HG02970 (cell line): Measurements from ENCODE around the gene ADH1B.
"Not testable (repeated sequence)": the region's sequence is repeated elsewhere in the genome, so short reads cannot be mapped to it uniquely, and the experiment has no call there.

Experiments used
- ATAC-seq: cut with Tn5 transposase; IDR thresholded peaks from one replicate; pipeline ENCODE4 v1.9.1; 2021; ENCODE audit warnings: mild to moderate bottlenecking, moderate library complexity, moderate number of reproducible peaks; ENCODE audit not compliant: unreplicated experiment, low FRiP score

Gene ADH1B

DNA sequence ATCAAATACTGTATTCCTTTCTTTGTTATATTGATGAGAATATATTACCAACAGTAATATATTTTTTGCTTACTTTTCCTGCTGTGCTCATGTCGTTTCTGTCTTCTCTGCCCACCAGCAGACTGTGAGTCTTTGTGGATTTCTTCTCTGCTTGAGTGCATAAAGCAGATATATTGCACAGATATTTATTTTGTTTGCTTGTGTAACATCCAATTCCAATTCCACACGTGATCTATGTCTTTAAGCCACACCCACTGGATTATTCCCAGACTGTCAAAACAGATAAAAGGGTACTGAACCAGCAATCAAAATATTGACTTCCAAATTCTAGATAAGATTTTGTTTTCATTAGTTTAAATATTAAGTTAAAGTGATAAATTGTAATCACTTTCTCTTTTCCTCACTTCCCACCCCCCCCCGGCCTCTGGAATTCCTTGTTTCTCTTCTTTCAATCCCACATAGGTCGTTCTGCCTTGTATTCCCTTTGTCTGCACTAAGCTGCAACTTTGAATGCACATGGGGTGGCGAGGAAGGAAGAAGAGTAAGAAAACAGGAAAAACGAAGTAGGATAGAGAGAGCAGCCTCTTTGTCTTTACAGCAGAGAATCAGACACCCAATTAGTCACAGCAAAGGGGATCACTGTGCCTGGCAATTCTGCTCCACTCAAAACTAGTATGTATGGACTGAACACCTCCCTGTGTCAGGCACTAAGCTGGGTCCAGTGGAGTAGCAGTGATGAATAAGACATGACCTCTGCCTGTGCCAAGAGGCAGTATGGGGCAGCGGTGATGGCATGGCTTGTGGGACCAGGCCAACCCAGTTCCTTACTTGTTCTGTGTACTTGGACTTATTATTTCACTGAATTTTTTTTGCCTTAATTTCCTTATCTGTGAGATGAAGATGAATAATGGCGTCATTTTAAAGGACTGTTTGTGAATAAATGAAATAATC lies at the start of gene ADH1B:
ADH1B (minus strand) TSS at position 161 of the 951 bp plus-strand sequence; CDS start at position 91, 70 bp downstream.
- no peak for ATAC-seq

DNA sequence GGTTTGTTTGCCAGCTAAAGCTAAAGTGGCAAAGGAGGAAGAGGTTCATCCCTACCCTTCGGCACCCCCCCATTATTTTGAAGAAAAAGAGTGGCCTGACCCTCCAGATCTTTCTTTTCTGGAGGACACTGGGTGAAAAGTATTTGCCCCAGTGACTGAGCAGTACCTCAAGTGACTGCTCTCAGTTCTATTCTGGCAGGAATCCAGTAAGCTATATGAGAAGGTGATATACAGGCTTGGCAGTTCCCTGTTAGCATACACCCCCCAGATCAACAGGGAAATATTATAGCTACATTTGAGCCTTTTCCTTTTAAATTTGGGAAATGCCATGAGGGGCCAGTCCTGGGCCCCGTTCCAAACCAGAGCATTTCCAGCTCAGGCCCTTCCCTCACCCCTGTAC lies 46.6 kb upstream of the ADH1B start:
- ATAC-seq: not testable (repeated sequence)

DNA sequence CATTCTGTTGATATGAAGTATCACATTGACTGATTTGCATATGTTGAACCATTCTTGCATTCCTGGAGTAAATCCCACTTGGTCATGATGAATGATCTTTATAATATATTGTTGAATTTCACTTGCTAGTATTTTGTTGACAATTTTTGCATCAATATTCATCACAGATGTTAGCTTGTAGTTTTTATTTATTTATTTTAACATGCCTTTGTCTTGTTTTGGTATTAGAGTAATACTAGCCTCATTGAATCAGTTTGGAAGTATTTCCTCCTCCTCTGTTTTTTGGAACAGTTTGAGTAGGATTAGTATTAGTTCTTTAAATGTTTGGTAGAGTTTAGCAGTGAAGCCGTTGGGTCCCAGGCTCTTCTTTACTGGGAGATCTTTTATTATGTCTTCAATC lies 45.3 kb upstream of the ADH1B start:
- no peak for ATAC-seq

DNA sequence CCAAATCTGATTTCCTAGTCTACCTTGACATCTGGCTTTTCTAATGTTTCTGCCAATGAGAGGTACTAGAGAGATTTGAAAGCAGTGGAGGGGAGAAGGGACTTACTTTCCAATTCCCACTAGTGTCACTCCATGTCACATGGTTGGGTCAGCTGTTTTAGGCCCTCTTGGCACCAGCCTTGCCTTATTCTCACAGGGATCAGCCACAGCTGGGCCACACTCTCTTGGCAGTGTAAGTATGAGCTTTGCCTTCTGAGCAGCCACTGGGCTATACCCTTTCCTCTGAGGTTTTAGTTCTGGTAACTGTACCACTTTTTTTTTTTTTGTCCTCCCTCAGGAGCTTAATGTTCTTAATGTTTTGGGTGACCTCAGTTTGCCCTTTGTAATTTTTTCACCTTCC lies 41.6 kb upstream of the ADH1B start:
- no peak for ATAC-seq

DNA sequence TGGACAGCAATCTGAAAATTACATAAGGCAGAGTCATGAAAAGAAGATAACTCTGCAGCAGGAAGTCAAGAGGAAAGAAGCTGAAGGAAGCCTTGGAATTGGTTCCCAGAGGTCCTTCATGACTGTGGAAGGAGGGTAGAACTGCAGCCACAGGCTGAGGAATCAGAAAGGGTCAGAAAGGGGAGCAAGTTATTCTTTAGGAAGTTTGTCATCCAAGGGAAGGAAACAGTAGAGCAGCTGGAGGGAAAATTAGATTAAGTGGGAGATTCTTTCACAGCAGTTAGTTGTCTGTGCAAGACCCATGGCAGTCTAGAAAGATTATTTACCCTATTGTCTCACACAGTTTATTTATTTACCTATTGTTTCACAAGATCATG lies 40.7 kb upstream of the ADH1B start:
- no peak for ATAC-seq

DNA sequence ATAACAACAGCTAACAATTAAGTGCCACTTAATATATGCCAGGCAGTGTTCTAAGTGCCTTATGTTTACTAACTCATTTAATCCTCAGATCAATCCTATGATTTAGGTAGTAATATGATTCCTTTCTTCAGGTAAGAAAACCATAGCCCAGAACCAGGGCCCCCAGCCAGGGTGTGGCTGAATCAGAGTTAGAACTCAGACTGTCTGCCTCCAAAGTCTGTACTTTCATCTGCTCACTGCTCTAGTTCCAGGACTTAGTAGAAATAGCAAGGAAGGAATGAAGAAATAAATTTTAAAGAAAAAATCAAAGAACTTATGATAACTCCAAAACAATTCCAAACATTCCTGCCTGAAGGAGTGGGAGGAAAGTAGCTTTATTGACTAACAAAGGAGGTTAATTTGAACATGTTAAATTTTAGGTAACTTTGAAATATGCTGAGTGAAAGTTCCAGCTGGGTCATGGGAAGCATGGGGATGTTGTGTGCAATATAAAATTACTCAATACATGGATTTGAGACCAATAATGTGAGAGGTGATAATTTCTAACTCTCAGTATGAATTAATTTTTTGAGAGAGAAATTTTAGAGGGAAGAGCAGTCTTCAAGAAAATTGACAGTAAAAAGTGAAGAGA lies 40.2 kb upstream of the ADH1B start:
- ATAC-seq: no peak

DNA sequence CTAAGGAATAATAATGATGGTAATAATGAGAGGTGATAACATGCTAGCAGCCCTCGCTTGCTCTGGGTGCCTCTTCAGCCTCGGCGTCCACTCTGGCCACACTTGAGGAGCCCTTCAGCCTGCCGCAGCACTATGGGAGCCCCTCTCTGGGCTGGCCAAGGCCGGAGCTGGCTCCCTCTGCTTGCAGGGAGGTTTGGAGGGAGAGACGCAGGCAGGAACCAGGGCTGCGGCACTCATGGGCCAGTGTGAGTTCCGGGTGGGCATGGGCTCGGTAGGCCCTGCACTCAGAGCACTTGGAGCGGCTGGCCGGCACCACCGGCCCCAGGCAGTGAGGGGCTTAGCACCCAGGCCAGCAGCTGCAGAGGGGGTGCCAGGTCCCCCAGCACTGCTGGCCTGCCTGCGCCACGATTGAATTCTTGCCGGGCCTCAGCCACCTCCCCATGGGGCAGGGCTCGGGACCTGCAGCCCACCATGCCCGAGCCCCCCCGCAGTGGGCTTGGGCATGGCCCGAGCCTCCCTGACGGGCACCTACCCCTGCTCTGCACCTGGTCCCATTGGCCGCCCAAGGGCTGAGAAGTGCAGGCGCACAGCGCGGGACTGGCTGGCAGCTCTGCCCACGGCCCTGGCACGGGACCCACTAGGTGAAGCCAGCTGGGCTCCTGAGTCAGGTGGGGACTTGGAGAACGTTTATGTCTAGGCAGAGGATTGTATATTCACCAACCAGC lies 38.4 kb upstream of the ADH1B start:
- ATAC-seq: no peak

DNA sequence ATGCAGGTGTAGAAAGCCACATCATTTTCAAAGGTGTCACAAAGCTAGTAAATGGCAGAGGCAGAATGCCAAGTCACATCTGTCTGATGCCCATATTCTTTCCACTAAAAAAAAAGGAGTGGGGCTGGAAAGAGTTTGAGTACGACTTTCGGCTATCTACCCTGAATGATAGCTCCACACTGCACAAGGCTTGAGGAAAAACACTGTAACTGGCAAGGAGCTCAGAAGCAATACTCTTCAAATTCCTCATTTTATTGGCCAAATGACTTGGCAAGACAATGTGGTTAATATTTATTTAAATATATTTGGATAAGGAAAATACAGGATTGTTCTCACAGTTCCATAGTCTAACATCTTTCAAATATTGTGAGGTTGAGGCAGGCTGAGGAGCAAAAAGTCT lies 36.7 kb upstream of the ADH1B start:
- ATAC-seq: no peak

DNA sequence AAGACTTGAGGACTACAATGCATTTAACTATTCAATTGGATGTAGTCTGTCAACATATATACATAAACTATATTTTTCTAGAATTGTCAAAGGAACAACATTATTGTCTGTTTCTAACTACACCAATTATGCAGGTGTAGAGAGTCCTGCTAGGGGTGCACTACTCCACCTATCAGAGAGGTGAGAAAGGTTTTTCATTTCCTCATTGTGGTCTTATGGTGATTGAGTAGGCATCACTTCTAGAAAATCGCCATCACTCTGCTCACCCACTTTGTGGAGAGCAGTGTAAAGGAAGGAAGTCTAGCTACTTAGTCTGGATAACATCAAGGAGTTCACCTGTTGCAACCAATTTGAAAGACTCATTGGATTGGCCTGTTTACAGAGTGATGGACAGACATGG lies 35.8 kb upstream of the ADH1B start:
- ATAC-seq: no peak

DNA sequence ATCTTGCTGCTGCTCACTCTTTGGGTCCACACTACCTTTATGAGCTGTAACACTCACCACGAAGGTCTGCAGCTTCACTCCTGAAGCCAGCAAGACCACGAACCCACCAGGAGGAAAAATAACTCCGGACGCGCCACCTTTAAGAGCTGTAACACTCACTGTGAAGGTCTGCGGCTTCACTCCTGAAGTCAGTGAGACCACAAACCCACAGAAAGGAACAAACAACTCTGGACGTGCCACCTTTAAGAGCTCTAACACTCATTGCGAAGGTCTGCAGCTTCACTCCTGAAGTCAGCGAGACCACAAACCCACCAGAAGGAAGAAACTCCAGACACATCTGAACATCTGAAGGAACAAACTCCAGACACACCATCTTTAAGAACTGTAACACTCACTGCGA lies 34.9 kb upstream of the ADH1B start:
- not testable (repeated sequence) for ATAC-seq

DNA sequence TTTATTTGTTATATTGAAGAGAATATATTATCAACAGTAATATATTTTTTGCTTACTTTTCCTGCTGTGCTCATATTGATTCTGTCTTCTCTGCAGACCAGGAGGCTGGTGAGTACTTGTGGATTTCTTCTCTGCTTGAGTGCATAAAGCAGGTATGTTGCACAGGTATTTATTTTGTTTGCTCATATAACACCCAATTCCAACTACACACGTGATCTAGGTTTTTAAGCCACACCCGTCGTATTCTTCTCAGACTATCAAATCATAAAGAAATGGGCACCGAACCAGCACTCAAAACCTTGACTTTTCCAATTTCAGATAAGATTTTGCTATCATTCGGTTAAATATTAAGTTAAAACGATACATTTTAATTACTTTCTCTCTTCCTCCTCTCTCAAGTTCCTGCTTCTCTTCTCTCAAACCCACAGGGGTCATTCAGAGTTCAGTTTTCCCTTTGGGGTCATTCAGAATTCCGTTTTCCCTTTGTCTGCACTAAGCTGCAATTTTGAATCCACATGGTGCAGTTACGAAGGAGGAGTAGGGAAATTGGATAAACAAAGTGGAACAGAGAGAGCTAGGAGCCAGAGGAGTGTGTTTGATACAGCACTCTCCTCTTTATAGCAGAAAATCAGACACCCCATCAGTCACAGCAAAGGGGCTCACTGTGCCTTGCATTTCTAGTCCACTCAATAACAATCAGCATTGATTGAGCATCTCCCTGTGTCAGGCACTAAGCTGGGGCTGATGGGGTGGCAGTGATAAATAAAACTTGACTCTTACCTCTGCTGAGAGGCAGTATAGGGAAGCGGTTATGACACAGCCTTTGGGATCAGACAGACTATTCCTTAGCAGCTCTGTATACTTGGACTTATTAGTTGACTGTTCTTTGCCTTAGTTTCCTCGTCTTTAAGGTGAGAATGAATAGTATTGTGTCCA lies 31.7 kb upstream of the ADH1B start, which contains the start of gene ADH1C:
ADH1C (minus strand) TSS at position 145 of the 936 bp plus-strand sequence; CDS start at position 74, 71 bp downstream.
- ATAC-seq: no peak

DNA sequence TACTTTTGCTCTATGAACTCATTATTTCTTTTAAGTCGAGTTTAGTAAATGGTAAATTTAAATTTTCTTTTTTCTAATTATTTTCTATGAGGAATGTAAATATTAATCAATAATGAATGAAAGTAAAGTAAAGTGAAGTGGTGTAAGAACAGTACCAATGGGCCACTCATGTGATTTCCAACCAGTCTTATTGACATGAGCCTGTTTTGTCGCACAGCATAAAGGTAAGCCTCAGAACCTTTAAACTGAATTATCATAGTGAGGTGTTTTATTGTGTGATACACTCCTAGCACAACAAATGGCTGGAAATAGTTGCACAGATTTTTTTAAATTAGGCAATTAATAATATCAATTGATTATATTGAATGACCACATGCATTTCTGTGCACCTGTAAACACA lies 30.3 kb upstream of the ADH1B start:
- no peak for ATAC-seq

DNA sequence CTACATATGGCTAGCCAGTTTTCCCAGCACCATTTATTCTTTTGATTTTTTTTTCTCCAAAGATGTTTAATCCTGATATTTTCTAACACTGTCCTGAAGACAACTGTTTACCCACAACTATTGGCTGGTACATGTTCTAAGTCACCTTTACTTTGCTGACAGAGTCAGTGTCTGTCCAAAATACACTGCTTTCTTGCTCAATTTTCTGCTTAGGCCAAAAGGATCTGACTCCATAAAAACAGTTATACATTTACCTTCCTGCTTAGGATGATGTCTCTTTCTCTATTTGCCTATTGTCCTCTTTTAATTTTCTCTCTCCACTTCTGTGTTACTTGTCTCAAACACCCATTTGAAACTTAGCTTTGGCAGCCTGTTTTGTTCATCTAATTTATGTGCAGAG lies 28.1 kb upstream of the ADH1B start:
- no peak for ATAC-seq

DNA sequence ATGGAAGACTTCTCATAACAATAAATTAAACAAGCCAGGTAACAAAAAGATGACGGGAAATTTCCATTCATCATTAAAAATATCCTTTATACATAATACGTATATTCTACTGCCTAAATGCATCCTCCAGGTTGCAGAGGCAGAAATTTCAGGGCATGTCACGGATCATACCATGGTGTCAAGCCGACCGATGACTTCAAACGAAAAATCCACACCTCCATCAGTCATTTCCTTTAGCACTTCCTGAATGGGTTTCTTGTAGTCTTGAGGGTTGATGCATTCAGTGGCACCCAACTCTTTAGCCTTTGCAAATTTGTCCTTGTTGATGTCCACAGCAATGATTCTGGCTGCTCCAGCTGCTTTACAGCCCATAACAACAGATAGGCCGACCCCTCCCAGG lies 21.4 kb upstream of the ADH1B start:
- ATAC-seq: not testable (repeated sequence)

DNA sequence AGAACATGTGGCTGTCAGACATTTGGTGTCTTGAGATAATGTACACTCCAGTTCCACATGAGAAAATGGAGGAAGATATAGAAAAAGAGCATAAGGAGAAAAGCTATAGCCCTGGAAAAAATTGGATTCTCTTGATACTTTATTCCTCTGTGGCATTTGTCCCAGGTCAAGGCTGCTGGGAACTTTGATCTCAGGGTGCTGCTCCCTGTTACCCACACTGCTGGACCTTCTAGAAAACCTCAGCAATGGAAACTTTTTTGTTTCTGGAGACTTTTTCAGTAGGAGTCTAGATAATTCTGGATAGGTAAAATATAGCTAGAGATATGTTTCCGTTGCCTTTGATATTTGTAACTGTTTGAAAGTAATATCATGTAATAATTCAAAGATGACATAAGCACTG lies 20.2 kb upstream of the ADH1B start:
- ATAC-seq: no peak

DNA sequence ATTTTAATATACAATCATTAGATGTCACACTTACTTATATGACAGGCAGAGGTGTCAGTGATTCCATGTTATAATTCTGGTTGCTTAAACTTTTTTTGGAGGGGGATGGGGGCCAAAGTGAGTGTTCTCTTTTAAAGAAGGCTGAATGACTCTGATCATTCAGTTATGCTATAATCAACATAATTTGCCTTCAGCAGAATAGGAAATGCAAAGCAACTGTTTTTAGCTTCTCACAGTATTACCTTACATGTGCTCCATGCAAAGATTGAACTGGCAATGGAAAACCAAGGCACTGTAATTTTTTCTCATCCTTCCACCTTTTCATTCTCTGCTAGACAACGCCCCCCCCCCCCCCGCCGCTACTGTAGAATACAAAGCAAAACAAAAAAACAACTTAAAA lies 18.0 kb upstream of the ADH1B start:
- ATAC-seq: no peak

DNA sequence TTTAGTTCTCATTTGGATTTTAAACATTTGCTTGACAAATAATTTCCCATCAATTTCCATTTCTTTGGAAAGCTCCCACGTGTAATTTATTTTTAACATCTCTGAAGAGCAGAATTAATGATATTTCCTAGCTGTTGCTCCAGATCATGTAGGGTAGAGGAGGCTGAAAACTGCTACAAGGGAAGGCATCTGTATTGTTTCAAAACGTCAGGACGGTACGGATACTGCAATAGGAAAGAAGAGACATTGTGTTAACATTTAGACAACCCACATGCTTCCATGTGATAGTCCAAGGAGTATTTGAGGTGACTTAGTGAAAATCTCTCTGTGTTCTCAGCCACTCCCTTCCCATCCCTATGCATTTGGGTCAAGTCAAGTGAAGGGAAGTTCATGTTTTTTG lies 15.4 kb upstream of the ADH1B start:
- no peak for ATAC-seq

DNA sequence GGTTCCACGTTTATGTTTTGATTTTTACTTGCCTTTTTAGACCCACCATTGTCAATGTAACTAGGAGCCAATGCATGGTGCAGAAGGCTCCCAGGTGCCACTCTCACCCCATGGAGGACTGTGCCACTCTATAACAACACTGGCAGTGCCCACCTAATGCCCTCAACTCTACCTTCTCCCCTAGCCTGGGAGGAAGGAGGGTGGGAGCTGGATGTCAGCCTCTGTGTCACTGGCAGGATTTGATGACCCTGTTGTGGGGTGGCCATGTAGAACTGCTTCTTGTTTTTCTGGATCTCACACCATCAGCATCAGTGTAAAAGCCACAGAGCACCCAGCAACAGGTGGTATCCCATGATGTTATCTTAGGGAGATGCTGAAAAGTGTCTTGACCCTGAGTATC lies 13.7 kb upstream of the ADH1B start:
- no peak for ATAC-seq

DNA sequence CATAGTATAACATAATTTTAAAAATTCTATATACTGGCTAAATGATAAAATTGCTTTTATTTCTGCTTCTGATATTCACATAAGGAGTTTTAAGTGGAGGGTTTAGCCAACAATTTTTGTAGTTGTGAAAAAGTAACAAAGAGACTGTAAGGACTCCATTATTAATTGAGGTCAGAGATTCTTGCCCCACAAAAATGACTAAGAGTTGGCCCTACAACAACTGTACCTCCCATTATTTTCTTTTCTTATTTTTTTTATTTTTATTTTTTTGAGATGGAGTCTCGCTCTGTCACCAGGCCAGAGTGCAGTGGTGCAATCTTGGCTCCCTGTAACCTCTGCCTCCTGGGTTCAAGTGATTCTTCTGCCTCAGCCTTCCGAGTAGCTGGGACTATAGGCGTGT lies 9.4 kb upstream of the ADH1B start:
- no peak for ATAC-seq

DNA sequence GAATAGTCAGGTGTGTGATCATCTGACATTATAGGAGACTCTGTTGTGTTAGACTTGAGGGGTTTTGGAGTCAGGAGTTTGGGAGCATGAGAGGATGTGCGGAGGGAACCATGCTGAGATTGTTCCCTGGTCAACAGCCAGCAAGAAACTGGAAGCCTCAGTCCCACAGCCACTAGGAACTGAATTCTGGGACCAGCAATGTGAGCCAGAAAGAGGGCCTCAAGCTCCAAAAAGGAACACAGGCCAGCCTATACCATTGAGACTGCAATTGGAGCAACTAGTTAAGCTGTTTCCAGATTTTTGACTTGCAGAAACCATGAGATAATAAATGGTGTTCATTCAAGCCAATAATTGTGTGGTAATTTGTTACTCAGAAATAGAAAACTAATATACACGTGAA lies 8.7 kb upstream of the ADH1B start:
- ATAC-seq: no peak
